Measurements from ENCODE around the gene AKAP13. TPM values are rescaled to one million over a fixed set of nuclear protein-coding genes. Genes with fewer than 3 reads are reported as not detected.

Gene AKAP13
- polyA plus RNA-seq, 1 experiment: 13.6 TPM

- Histone ChIP-seq H3K27me3 (ENCODE audit: control insufficient read depth, insufficient read depth, low read length) (no peaks in the 10 kb centered on the region), H3K36me3 (ENCODE audit: control insufficient read depth, insufficient read depth, low read length) (no peaks in the 10 kb centered on the region), H3K4me3 (ENCODE audit: low read depth, low read length) (no peak overlapping the region)
- POLR2A ChIA-PET: no interaction called here
- CTCF ChIA-PET: interaction anchor here (1.1 to 1.3 kb wide), 2 partner anchors 24 to 60 kb away, joined by 3 to 5 read pairs; no protein-coding TSS in a partner anchor
- DNase-seq (ENCODE audit: low read depth): no peak
- no peak for TF ChIP-seq CTCF (IDR thresholded peaks at IDR 0.05; ENCODE audit: insufficient read depth, low read depth, low read length)
Measured at GRCh38 chr15:85354948-85355347, 25.5 kb upstream of the AKAP13 start.

DNA sequence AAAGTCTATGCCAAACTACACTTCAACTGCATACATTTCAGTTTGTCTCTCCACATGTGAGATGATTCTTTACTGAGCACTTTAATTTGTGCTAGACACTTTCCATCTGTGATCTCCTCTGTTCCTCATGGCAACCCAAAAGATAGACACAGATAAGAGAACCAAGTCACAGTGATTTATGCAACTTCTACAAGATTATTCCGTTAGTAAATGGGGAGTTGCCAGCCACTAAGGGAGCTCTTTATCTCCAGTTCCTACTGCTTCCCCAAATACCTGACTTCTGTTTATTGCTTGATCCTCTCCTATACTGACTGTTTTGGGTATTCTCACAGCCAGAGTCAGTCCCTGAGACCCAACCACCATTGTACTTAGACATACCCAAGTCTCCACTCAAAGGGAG, 24.1 kb upstream of the AKAP13 start:
- no peak for DNase-seq (ENCODE audit: low read depth)
- no peak overlapping the region for H3K4me3 ChIP-seq (ENCODE audit: low read depth, low read length)
- H3K27me3 ChIP-seq (ENCODE audit: control insufficient read depth, insufficient read depth, low read length): no peaks in the 10 kb centered on the region
- H3K36me3 ChIP-seq (ENCODE audit: control insufficient read depth, insufficient read depth, low read length): no peaks in the 10 kb centered on the region
- CTCF ChIA-PET: no interaction called here
- POLR2A ChIA-PET: no interaction called here
- TF ChIP-seq CTCF (IDR thresholded peaks at IDR 0.05; ENCODE audit: insufficient read depth, low read depth, low read length): no peak

- Histone ChIP-seq H3K36me3 (ENCODE audit: control insufficient read depth, insufficient read depth, low read length) (no peaks in the 10 kb centered on the region), H3K4me3 (ENCODE audit: low read depth, low read length) (no peak overlapping the region), H3K27me3 (ENCODE audit: control insufficient read depth, insufficient read depth, low read length) (no peaks in the 10 kb centered on the region)
- DNase-seq (ENCODE audit: low read depth): no peak
- TF ChIP-seq CTCF (IDR thresholded peaks at IDR 0.05; ENCODE audit: insufficient read depth, low read depth, low read length): no peak
- ChIA-PET CTCF (interaction anchor here (1.6 kb wide), 1 partner anchor 30 kb away, joined by 3 read pairs; no protein-coding TSS in a partner anchor), POLR2A (no interaction called here)
Measured at GRCh38 chr15:85361323-85361722, 19.1 kb upstream of the AKAP13 start.

DNA sequence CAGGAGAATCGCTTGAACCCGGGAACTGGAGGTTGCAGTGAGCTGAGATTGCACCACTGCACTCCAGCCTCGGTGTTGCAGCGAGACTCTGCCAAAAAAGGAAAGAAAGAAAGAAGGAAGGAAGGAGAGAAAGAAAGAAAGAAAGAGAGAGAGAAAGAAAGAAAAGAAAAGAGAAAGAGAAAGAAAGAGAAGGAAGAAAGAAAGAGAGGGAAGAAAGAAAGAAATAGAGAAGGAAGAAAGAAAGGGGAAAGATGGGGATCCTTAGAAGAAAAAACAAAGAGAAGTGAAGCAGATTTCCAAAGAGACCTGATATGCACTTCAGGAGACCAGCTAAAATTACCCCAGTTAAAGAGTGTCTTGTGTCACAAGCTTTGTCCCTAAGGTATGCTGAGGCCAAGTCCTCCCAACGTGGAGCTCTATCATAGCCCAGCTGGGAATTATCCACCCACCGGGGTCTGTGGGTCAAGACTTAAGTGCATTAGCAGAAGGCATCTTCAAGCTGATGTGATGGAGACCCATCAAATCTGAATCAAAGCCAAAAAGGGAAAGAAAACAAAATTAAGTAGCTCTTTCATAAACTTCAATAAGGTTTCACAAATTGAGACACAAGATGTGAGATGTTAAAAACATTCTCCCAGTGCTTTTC, 17.8 kb upstream of the AKAP13 start:
- POLR2A ChIA-PET: interaction anchor here (0.6 kb wide), 1 partner anchor 22 kb away, joined by 3 read pairs; no protein-coding TSS in a partner anchor
- Histone ChIP-seq H3K4me3 (ENCODE audit: low read depth, low read length) (no peak overlapping the region), H3K36me3 (ENCODE audit: control insufficient read depth, insufficient read depth, low read length) (no peaks in the 10 kb centered on the region), H3K27me3 (ENCODE audit: control insufficient read depth, insufficient read depth, low read length) (no peaks in the 10 kb centered on the region)
- DNase-seq (ENCODE audit: low read depth): no peak
- TF ChIP-seq CTCF (IDR thresholded peaks at IDR 0.05; ENCODE audit: insufficient read depth, low read depth, low read length): no peak
- CTCF ChIA-PET: interaction anchor here (0.6 to 1.6 kb wide), 6 partner anchors 14 to 41 kb away, joined by 3 to 4 read pairs (median 3); no protein-coding TSS in a partner anchor

DNA sequence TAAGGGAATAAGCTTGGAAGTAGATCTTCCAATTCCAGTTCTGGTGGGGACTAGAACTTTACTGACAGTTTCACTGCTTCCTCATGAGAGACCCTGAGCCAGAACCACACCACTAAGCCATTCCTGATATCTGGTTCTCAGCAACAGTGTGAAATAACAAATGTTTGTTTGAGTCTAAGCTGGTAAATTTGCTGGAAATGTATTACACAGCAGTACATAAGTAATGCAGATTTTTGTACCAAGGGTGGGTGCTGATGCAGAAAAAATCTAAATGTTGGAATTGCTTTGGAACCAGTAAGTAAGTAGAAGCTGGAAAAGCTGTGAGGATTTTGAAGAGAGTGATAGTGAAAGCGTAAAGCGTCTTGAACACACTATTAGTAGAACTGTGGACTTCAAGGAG, 14.4 kb upstream of the AKAP13 start:
- CTCF ChIA-PET: interaction anchor here (1.2 kb wide), 1 partner anchor 14 kb away, joined by 3 read pairs; the partner anchor contains the start of gene AKAP13
- H3K4me3 ChIP-seq (ENCODE audit: low read depth, low read length): no peak overlapping the region
- no peaks in the 10 kb centered on the region for H3K36me3 ChIP-seq (ENCODE audit: control insufficient read depth, insufficient read depth, low read length)
- no peak for TF ChIP-seq CTCF (IDR thresholded peaks at IDR 0.05; ENCODE audit: insufficient read depth, low read depth, low read length)
- DNase-seq (ENCODE audit: low read depth): no peak
- H3K27me3 ChIP-seq (ENCODE audit: control insufficient read depth, insufficient read depth, low read length): no peaks in the 10 kb centered on the region
- POLR2A ChIA-PET: no interaction called here

Data from BJ (cell line).